GM12872 (cell line): Measurements from ENCODE around the gene TP53INP2.

Experiments
- CTCF ChIP-seq: IDR thresholded peaks from 3 replicates; pipeline ENCODE4 v1.5.1; 2011; ENCODE audit warnings: low read depth, mild to moderate bottlenecking, low read length, moderate library complexity; ENCODE audit not compliant: insufficient read depth

Gene TP53INP2

GRCh38 chr20:34729416-34729815 lies 25.3 kb downstream of the TP53INP2 start:
- TF ChIP-seq CTCF: no peak

- TF ChIP-seq CTCF: no peak
Observed at GRCh38 chr20:34732523-34732922, 28.4 kb downstream of the TP53INP2 start.

GRCh38 chr20:34736106-34736735 lies 32.1 kb downstream of the TP53INP2 start:
- no peak for TF ChIP-seq CTCF

GRCh38 chr20:34743039-34743438 lies 38.9 kb downstream of the TP53INP2 start:
- no peak for TF ChIP-seq CTCF

GRCh38 chr20:34744340-34744739 lies 40.2 kb downstream of the TP53INP2 start:
- TF ChIP-seq CTCF: no peak

GRCh38 chr20:34744847-34745246 lies 40.7 kb downstream of the TP53INP2 start:
- TF ChIP-seq CTCF: no peak

GRCh38 chr20:34746674-34747073 lies 42.5 kb downstream of the TP53INP2 start:
- no peak for TF ChIP-seq CTCF
